ENCODE measurements around the gene CHID1.

CHID1 gene

GRCh38 chr11:914747-915501, 4.3 kb upstream of the CHID1 start:
- H3K4me3 ChIP-seq (ENCODE audit: low read depth, low read length): no peak overlapping the region
- TF ChIP-seq MYC (IDR thresholded peaks at IDR 0.05; ENCODE audit: low read depth, low read length) (no peak), MAX (IDR thresholded peaks at IDR 0.05; ENCODE audit: low read depth, low read length) (no peak), CTCF (IDR thresholded peaks at IDR 0.05; ENCODE audit: low read depth, low read length) (no peak), POLR2A (IDR thresholded peaks at IDR 0.05; ENCODE audit: extremely low read depth, insufficient read length) (no peak)
- no peak for DNase-seq (ENCODE audit: low read depth)

GRCh38 chr11:914204-914603, 3.6 kb upstream of the CHID1 start:
- no peak overlapping the region for H3K4me3 ChIP-seq (ENCODE audit: low read depth, low read length)
- TF ChIP-seq MYC (IDR thresholded peaks at IDR 0.05; ENCODE audit: low read depth, low read length): no peak
- TF ChIP-seq POLR2A (IDR thresholded peaks at IDR 0.05; ENCODE audit: extremely low read depth, insufficient read length): no peak
- TF ChIP-seq MAX (IDR thresholded peaks at IDR 0.05; ENCODE audit: low read depth, low read length): no peak
- TF ChIP-seq CTCF (IDR thresholded peaks at IDR 0.05; ENCODE audit: low read depth, low read length): no peak
- no peak for DNase-seq (ENCODE audit: low read depth)

- H3K4me3 ChIP-seq (ENCODE audit: low read depth, low read length): no peak overlapping the region
- no peak for TF ChIP-seq MAX (IDR thresholded peaks at IDR 0.05; ENCODE audit: low read depth, low read length)
- no peak for TF ChIP-seq POLR2A (IDR thresholded peaks at IDR 0.05; ENCODE audit: extremely low read depth, insufficient read length)
- no peak for TF ChIP-seq MYC (IDR thresholded peaks at IDR 0.05; ENCODE audit: low read depth, low read length)
- no peak for TF ChIP-seq CTCF (IDR thresholded peaks at IDR 0.05; ENCODE audit: low read depth, low read length)
- no peak for DNase-seq (ENCODE audit: low read depth)
Measured at GRCh38 chr11:913043-913442, 2.4 kb upstream of the CHID1 start.

GRCh38 chr11:912266-912665, 1.7 kb upstream of the CHID1 start:
- no peak for TF ChIP-seq CTCF (IDR thresholded peaks at IDR 0.05; ENCODE audit: low read depth, low read length)
- no peak for TF ChIP-seq MYC (IDR thresholded peaks at IDR 0.05; ENCODE audit: low read depth, low read length)
- TF ChIP-seq POLR2A (IDR thresholded peaks at IDR 0.05; ENCODE audit: extremely low read depth, insufficient read length): no peak
- no peak for TF ChIP-seq MAX (IDR thresholded peaks at IDR 0.05; ENCODE audit: low read depth, low read length)
- DNase-seq (ENCODE audit: low read depth): no peak
- no peak overlapping the region for H3K4me3 ChIP-seq (ENCODE audit: low read depth, low read length)

GRCh38 chr11:911890-912219, 1.2 kb upstream of the CHID1 start:
- no peak for DNase-seq (ENCODE audit: low read depth)
- TF ChIP-seq CTCF (IDR thresholded peaks at IDR 0.05; ENCODE audit: low read depth, low read length) (no peak), MYC (IDR thresholded peaks at IDR 0.05; ENCODE audit: low read depth, low read length) (no peak), MAX (IDR thresholded peaks at IDR 0.05; ENCODE audit: low read depth, low read length) (no peak), POLR2A (IDR thresholded peaks at IDR 0.05; ENCODE audit: extremely low read depth, insufficient read length) (no peak)
- H3K4me3 ChIP-seq (ENCODE audit: low read depth, low read length): no peak overlapping the region

Data from NB4 (cell line).